ENCODE measurements around the gene PIK3C2B.

- no peak for TF ChIP-seq CTCF (IDR thresholded peaks at IDR 0.05; ENCODE audit: low read length)
- TF ChIP-seq EZH2 (optimal IDR thresholded peaks at IDR 0.05; ENCODE audit: low read depth, low read length): no peak
- no peak for TF ChIP-seq EZH2phosphoT487 (IDR thresholded peaks at IDR 0.05; ENCODE audit: low read length)
Observed at GRCh38 chr1:204477036-204477740, 17.4 kb downstream of the PIK3C2B start.
